ENCODE measurements around the gene ACOT11.

Gene ACOT11

DNA sequence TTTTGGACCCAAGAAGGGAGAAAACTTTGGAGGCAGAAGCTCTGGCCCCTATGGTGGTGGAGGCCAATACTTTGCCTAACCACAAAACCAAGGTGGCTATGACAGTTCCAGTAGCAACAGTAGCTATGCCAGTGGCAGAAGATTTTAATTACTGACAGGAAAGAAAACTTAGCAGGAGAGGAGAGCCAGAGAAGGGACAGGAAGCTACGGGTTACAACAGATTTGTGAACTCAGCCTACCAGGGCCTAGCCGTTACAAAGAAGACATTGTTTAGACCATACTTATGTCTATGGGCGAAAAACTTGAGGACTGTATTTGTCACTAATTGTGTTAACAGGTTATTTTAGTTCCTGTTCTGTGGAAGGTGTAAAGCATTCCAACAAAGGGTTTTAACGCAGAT, 10.4 kb upstream of the ACOT11 start:
- no peaks in the 10 kb centered on the region for H3K79me2 ChIP-seq (ENCODE audit: insufficient read depth, low read length)
- H4K20me1 ChIP-seq (ENCODE audit: insufficient read depth, low read length): no peaks in the 10 kb centered on the region
- TF ChIP-seq, protein P1, sequence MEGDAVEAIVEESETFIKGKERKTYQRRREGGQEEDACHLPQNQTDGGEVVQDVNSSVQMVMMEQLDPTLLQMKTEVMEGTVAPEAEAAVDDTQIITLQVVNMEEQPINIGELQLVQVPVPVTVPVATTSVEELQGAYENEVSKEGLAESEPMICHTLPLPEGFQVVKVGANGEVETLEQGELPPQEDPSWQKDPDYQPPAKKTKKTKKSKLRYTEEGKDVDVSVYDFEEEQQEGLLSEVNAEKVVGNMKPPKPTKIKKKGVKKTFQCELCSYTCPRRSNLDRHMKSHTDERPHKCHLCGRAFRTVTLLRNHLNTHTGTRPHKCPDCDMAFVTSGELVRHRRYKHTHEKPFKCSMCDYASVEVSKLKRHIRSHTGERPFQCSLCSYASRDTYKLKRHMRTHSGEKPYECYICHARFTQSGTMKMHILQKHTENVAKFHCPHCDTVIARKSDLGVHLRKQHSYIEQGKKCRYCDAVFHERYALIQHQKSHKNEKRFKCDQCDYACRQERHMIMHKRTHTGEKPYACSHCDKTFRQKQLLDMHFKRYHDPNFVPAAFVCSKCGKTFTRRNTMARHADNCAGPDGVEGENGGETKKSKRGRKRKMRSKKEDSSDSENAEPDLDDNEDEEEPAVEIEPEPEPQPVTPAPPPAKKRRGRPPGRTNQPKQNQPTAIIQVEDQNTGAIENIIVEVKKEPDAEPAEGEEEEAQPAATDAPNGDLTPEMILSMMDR (IDR thresholded peaks at IDR 0.05; ENCODE audit: borderline replicate concordance, extremely low read depth, low read length, poor library complexity, severe bottlenecking): no peak
- TF ChIP-seq EZH2 (IDR thresholded peaks at IDR 0.05; ENCODE audit: borderline replicate concordance, low read depth, low read length, severe bottlenecking): no peak
- peaks cover 10% of the 10 kb centered on the region for H3K4me1 ChIP-seq (ENCODE audit: insufficient read depth, low read length)
- no peak overlapping the region for H3K4me3 ChIP-seq (ENCODE audit: low read depth in 1 of 2, low read length in 2 of 2)
- no peaks in the 10 kb centered on the region for H3K9me3 ChIP-seq (ENCODE audit: insufficient read depth, low read length, severe bottlenecking)
- H3K36me3 ChIP-seq (ENCODE audit: insufficient read depth, low read length): no peaks in the 10 kb centered on the region
- H3K9ac ChIP-seq (ENCODE audit: low read depth, low read length): no peak overlapping the region
- H2AFZ ChIP-seq (ENCODE audit: low read depth, low read length): no peak overlapping the region
- DNase-seq: no peak
- no peak for ATAC-seq (ENCODE audit: insufficient read depth, low read depth)
- no peak overlapping the region for H3K4me2 ChIP-seq (ENCODE audit: insufficient read depth, low read length)
- H3K27ac ChIP-seq (ENCODE audit: low read length): no peak overlapping the region
- peaks cover 18% of the 10 kb centered on the region for H3K27me3 ChIP-seq (ENCODE audit: insufficient read depth, low read length, poor library complexity)

DNA sequence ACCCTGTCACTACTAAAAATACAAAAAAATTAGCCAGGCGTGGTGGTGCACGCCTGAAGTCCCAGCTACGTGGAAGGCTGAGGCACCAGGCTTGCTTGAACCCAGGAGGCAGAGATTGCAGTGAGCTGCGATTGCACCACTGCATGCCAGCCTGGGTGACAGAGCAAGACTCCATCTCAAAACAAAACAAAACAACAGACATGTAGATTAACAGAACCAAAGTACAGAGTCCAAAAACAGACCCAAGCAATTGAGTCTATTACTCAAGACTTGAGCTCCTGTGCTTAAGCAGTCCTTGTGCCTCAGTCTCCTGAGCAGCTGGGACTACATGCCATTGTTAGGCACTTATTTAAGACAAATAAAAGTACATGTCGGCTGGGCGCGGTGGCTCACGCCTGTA, 9.5 kb upstream of the ACOT11 start:
- Histone ChIP-seq H3K9me3 (ENCODE audit: insufficient read depth, low read length, severe bottlenecking) (no peaks in the 10 kb centered on the region), H3K27me3 (ENCODE audit: insufficient read depth, low read length, poor library complexity) (peaks cover 18% of the 10 kb centered on the region), H3K9ac (ENCODE audit: low read depth, low read length) (no peak overlapping the region), H3K4me2 (ENCODE audit: insufficient read depth, low read length) (no peak overlapping the region), H2AFZ (ENCODE audit: low read depth, low read length) (no peak overlapping the region), H4K20me1 (ENCODE audit: insufficient read depth, low read length) (no peaks in the 10 kb centered on the region), H3K4me3 (ENCODE audit: low read depth in 1 of 2, low read length in 2 of 2) (no peak overlapping the region), H3K79me2 (ENCODE audit: insufficient read depth, low read length) (no peaks in the 10 kb centered on the region), H3K36me3 (ENCODE audit: insufficient read depth, low read length) (no peaks in the 10 kb centered on the region), H3K4me1 (ENCODE audit: insufficient read depth, low read length) (peaks cover 16% of the 10 kb centered on the region), H3K27ac (ENCODE audit: low read length) (no peak overlapping the region)
- TF ChIP-seq, protein P1 (IDR thresholded peaks at IDR 0.05; ENCODE audit: borderline replicate concordance, extremely low read depth, low read length, poor library complexity, severe bottlenecking): no peak
- no peak for TF ChIP-seq EZH2 (IDR thresholded peaks at IDR 0.05; ENCODE audit: borderline replicate concordance, low read depth, low read length, severe bottlenecking)
- no peak for DNase-seq
- ATAC-seq (ENCODE audit: insufficient read depth, low read depth): no peak

DNA sequence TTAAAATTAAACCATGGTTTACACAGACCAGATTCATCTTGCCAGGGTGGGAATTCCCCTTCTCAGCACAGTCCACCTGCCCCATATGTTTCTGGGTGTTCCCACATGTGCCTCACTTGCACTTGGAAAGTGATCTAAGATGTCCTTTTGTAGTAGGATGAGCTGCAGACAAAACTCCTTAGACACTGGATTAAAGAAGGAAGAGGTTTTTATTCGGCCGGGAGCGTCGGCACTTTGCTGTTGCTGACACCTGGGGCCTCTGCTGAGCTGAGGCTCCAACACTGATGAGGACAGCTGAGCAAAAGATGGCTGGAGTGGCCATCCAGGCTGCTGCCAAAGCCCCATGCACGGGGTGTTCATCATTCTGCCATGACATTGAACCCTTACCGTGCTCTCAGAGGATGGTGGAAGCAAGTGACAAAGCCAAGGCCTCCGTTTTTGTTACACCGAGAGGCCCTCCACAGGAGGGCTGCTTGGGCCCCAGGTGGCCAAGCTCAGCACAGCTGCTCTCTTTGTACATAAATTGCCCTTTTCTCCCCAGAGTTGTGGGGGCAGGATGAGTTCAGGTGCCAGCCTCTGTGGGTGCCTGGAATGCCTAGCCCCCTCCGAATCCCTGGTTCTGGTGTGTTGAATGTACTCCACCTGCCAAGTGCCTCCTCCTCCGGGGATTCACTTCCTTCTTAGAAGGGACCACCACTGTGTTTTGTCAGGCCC, 7.3 kb upstream of the ACOT11 start:
- ATAC-seq (ENCODE audit: insufficient read depth, low read depth): no peak
- no peak overlapping the region for H3K9ac ChIP-seq (ENCODE audit: low read depth, low read length)
- no peak overlapping the region for H3K27ac ChIP-seq (ENCODE audit: low read length)
- no peak overlapping the region for H2AFZ ChIP-seq (ENCODE audit: low read depth, low read length)
- no peaks in the 10 kb centered on the region for H3K79me2 ChIP-seq (ENCODE audit: insufficient read depth, low read length)
- no peaks in the 10 kb centered on the region for H3K36me3 ChIP-seq (ENCODE audit: insufficient read depth, low read length)
- peaks cover 16% of the 10 kb centered on the region for H3K4me1 ChIP-seq (ENCODE audit: insufficient read depth, low read length)
- H4K20me1 ChIP-seq (ENCODE audit: insufficient read depth, low read length): no peaks in the 10 kb centered on the region
- no peak overlapping the region for H3K4me2 ChIP-seq (ENCODE audit: insufficient read depth, low read length)
- H3K27me3 ChIP-seq (ENCODE audit: insufficient read depth, low read length, poor library complexity): peaks cover 18% of the 10 kb centered on the region
- no peaks in the 10 kb centered on the region for H3K9me3 ChIP-seq (ENCODE audit: insufficient read depth, low read length, severe bottlenecking)
- TF ChIP-seq, protein P1 (IDR thresholded peaks at IDR 0.05; ENCODE audit: borderline replicate concordance, extremely low read depth, low read length, poor library complexity, severe bottlenecking): no peak
- no peak for TF ChIP-seq EZH2 (IDR thresholded peaks at IDR 0.05; ENCODE audit: borderline replicate concordance, low read depth, low read length, severe bottlenecking)
- no peak for DNase-seq
- no peak overlapping the region for H3K4me3 ChIP-seq (ENCODE audit: low read depth in 1 of 2, low read length in 2 of 2)
